CD14-positive monocyte (primary cell): ENCODE data around the gene RAB3GAP2. TPM values are rescaled to one million over a fixed set of nuclear protein-coding genes. Genes with fewer than 3 reads are reported as not detected.

Experiments
- DNase-seq, 3 donors: peaks; one replicate each; pipeline ENCODE4 v3.0.0-alpha.2; 2011 to 2022
- H2AFZ ChIP-seq: 2 replicates; pipeline ENCODE4 v1.6.0; 2012; ENCODE audit warnings: mild to moderate bottlenecking, low read depth, low read length, inconsistent platforms; ENCODE audit not compliant: insufficient read depth, poor library complexity, severe bottlenecking
- H3K27ac ChIP-seq, 2 donors: 1 replicate in 1 of 2; 2 replicates in 1 of 2; pipeline ENCODE4 v1.5.1; 2012 to 2013; ENCODE audit warnings: low read length in 2 of 2, control low read depth in 1 of 2, inconsistent platforms in 1 of 2, low read depth in 1 of 2, mild to moderate bottlenecking in 1 of 2
- H3K27me3 ChIP-seq, 2 donors: one replicate each; pipeline versions ENCODE4 v1.6.0 to v1.6.1; 2011 to 2013; ENCODE audit warnings: low read length in 2 of 2; ENCODE audit not compliant: control insufficient read depth in 2 of 2, insufficient read depth in 2 of 2
- H3K36me3 ChIP-seq, 2 donors: replicated peaks in 1 of 2; 1 replicate in 1 of 2; 2 replicates in 1 of 2; pipeline versions ENCODE4 v1.5.1 to v1.6.1; 2012 to 2013; ENCODE audit warnings: low read length in 2 of 2, control low read depth in 1 of 2, inconsistent platforms in 1 of 2, mild to moderate bottlenecking in 1 of 2; ENCODE audit not compliant: insufficient read depth in 2 of 2, control insufficient read depth in 1 of 2
- H3K4me1 ChIP-seq, 2 donors: 1 replicate in 1 of 2; 2 replicates in 1 of 2; pipeline versions ENCODE4 v1.5.1 to v1.6.1; 2012 to 2013; ENCODE audit warnings: low read length in 2 of 2, control low read depth in 1 of 2, inconsistent platforms in 1 of 2, mild to moderate bottlenecking in 1 of 2, moderate library complexity in 1 of 2; ENCODE audit not compliant: insufficient read depth in 2 of 2, control insufficient read depth in 1 of 2
- H3K4me2 ChIP-seq: replicated peaks from 2 replicates; pipeline ENCODE3; 2012; ENCODE audit warnings: low read length, moderate library complexity, mild to moderate bottlenecking; ENCODE audit not compliant: poor library complexity, severe bottlenecking; ENCODE audit errors: extremely low read depth
- H3K4me3 ChIP-seq, 3 experiments: fragments of 200-600 bp in 1 of 3; sonication (generic) in 1 of 3; replicated peaks in 1 of 3; 1 replicate in 2 of 3; 2 replicates in 1 of 3; pipeline ENCODE4 v1.5.1; 2011 to 2013; ENCODE audit warnings: low read length in 3 of 3, mild to moderate bottlenecking in 3 of 3, control low read depth in 2 of 3, low read depth in 2 of 3, inconsistent platforms in 1 of 3, moderate library complexity in 1 of 3
- H3K79me2 ChIP-seq: 2 replicates; pipeline ENCODE4 v1.6.0; 2012; ENCODE audit warnings: mild to moderate bottlenecking, control low read depth, inconsistent platforms, low read length, moderate library complexity; ENCODE audit not compliant: insufficient read depth
- H3K9ac ChIP-seq: 2 replicates; pipeline ENCODE4 v1.6.0; 2017; ENCODE audit warnings: low read length, mild to moderate bottlenecking; ENCODE audit not compliant: insufficient read depth, poor library complexity, severe bottlenecking
- H3K9me3 ChIP-seq, 2 donors: replicated peaks in 1 of 2; 1 replicate in 1 of 2; 2 replicates in 1 of 2; pipeline versions ENCODE4 v1.5.1 to v1.6.1; 2012 to 2013; ENCODE audit warnings: low read length in 2 of 2, control low read depth in 1 of 2; ENCODE audit not compliant: control insufficient read depth in 1 of 2, insufficient read depth in 1 of 2
- H4K20me1 ChIP-seq: 2 replicates; pipeline ENCODE4 v1.6.0; 2012; ENCODE audit warnings: mild to moderate bottlenecking, low read length, control low read depth, moderate library complexity; ENCODE audit not compliant: insufficient read depth
- H3K27ac Mint-ChIP-seq, 7 donors: one replicate each; pipeline ENCODE4 v1.8.0; 2020; ENCODE audit warnings: mild to moderate bottlenecking in 7 of 7, mixed read lengths in 7 of 7, moderate library complexity in 6 of 7, inconsistent platforms in 2 of 7
- H3K27me3 Mint-ChIP-seq, 3 donors: one replicate each; pipeline ENCODE4 v1.8.0; 2021 to 2022; ENCODE audit warnings: low read depth in 3 of 3, mild to moderate bottlenecking in 3 of 3, mixed read lengths in 3 of 3, moderate library complexity in 3 of 3, inconsistent platforms in 1 of 3
- H3K36me3 Mint-ChIP-seq, 2 donors: one replicate each; pipeline ENCODE4 v1.8.0; 2020; ENCODE audit warnings: mixed read lengths in 2 of 2, inconsistent platforms in 1 of 2, mild to moderate bottlenecking in 1 of 2
- H3K4me1 Mint-ChIP-seq: one replicate; pipeline ENCODE4 v1.8.0; 2020; ENCODE audit warnings: mild to moderate bottlenecking, mixed read lengths
- H3K4me3 Mint-ChIP-seq, 2 donors: one replicate each; pipeline ENCODE4 v1.8.0; 2020; ENCODE audit warnings: mild to moderate bottlenecking in 2 of 2, mixed read lengths in 2 of 2, moderate library complexity in 1 of 2
- H3K9me3 Mint-ChIP-seq, 7 donors: one replicate each; pipeline ENCODE4 v1.8.0; 2020 to 2022; ENCODE audit warnings: mixed read lengths in 7 of 7, mild to moderate bottlenecking in 6 of 7, moderate library complexity in 6 of 7, inconsistent platforms in 2 of 7
- CTCF ChIP-seq: fragments of 200-600 bp; IDR thresholded peaks from one replicate; pipeline ENCODE4 v1.8.0; 2022; ENCODE audit warnings: antibody characterized with exemption, mild to moderate bottlenecking
- WGBS: methylation state at CpG from one replicate; pipeline ENCODE4 v1.1.5; 2013; ENCODE audit warnings: missing lambda C conversion rate; ENCODE audit not compliant: insufficient coverage; 5-methylcytosine and 5-hydroxymethylcytosine counted together
- intact Hi-C, 2 donors: fragments of 100-400 bp; cut with micrococcal nuclease; formaldehyde crosslinking; loops; one replicate each; pipeline versions ENCODE4 v1.15.0 to v1.15.1; 2023
- polyA plus RNA-seq, 3 donors: library from polyadenylated mRNA; depleted of rRNA in 1 of 3; unstranded in 2 of 3; stranded (reverse) in 1 of 3; fragments of 300-500 nt in 2 of 3; fragments of >200 nt in 1 of 3; fragmentation: Illumina TruSeq in 2 of 3; gene quantifications; 1 replicate in 2 of 3; 2 replicates in 1 of 3; pipeline ENCODE4 v1.2.3, GENCODE V29; 2012 to 2021

Gene RAB3GAP2
- polyA plus RNA-seq, 3 donors, result 9.8 to 12.1 (median 11.6) TPM

- no peaks in the 10 kb centered on the region for H3K79me2 ChIP-seq
- WGBS, result 100% methylated on average over 2 of the region's 8 CpGs
- TF ChIP-seq CTCF, result no peak
- H3K4me2 ChIP-seq, result no peak overlapping the region
- Mint-ChIP-seq H3K27me3 (peaks cover 0 to 1% (median 0%) of the 10 kb centered on the region in 3 donors), H3K4me1 (peaks cover 7% of the 10 kb centered on the region), H3K27ac (peak overlapping the region in 4 of 7 donors; percentile 0 to 32 (median 7)), H3K36me3 (peaks cover 19 to 26% of the 10 kb centered on the region in 2 donors), H3K9me3 (peaks cover 0 to 2% (median 0%) of the 10 kb centered on the region in 7 donors), H3K4me3 (no peak overlapping the region)
- no peak overlapping the region for H3K27ac ChIP-seq
- no peaks in the 10 kb centered on the region for H4K20me1 ChIP-seq
- no peak overlapping the region for H3K4me3 ChIP-seq
- H3K9ac ChIP-seq, result no peak overlapping the region
- no peaks in the 10 kb centered on the region for H3K9me3 ChIP-seq
- no peaks in the 10 kb centered on the region for H3K27me3 ChIP-seq
- peaks cover 35 to 49% of the 10 kb centered on the region in 2 donors for H3K36me3 ChIP-seq
- peaks cover 0 to 5% of the 10 kb centered on the region in 2 donors for H3K4me1 ChIP-seq
- no peak overlapping the region for H2AFZ ChIP-seq
- DNase-seq, result no peak
- intact Hi-C loops, result no loop called here
Measured at GRCh38 chr1:220121791-220122530, 150.3 kb downstream of the RAB3GAP2 start.

GRCh38 chr1:220119043-220119512, 153.2 kb downstream of the RAB3GAP2 start:
- intact Hi-C loops, result no loop called here
- TF ChIP-seq CTCF, result no peak

More at GRCh38 chr1:220119043-220119512, 153.2 kb downstream of the RAB3GAP2 start:
- no peak overlapping the region for H3K4me3 ChIP-seq
- peaks cover 43 to 59% of the 10 kb centered on the region in 2 donors for H3K36me3 ChIP-seq
- no peak overlapping the region for H3K27ac ChIP-seq
- no peak for DNase-seq
- no peaks in the 10 kb centered on the region for H3K9me3 ChIP-seq
- H3K36me3 Mint-ChIP-seq, result peaks cover 30 to 36% of the 10 kb centered on the region in 2 donors
- no peaks in the 10 kb centered on the region for H3K4me1 Mint-ChIP-seq
- H3K27me3 Mint-ChIP-seq, result peaks cover 0 to 1% (median 0%) of the 10 kb centered on the region in 3 donors
- H3K4me1 ChIP-seq, result no peaks in the 10 kb centered on the region
- H4K20me1 ChIP-seq, result no peaks in the 10 kb centered on the region
- no peak overlapping the region for H3K4me2 ChIP-seq
- peaks cover 0 to 2% (median 0%) of the 10 kb centered on the region in 7 donors for H3K9me3 Mint-ChIP-seq
- H2AFZ ChIP-seq, result no peak overlapping the region
- no peak overlapping the region for H3K9ac ChIP-seq
- no peak overlapping the region for H3K27ac Mint-ChIP-seq
- H3K79me2 ChIP-seq, result no peaks in the 10 kb centered on the region
- 95% methylated on average over 5 of the region's 6 CpGs for WGBS
- no peaks in the 10 kb centered on the region for H3K27me3 ChIP-seq
- H3K4me3 Mint-ChIP-seq, result no peak overlapping the region
